GF-D8 (cell line): ENCODE data around the gene NUCKS1.

Experiments
- DNase-seq: peaks from one replicate; lab custom pipeline; 2025; lab: John Stamatoyannopoulos, UW

NUCKS1 gene, protein sequence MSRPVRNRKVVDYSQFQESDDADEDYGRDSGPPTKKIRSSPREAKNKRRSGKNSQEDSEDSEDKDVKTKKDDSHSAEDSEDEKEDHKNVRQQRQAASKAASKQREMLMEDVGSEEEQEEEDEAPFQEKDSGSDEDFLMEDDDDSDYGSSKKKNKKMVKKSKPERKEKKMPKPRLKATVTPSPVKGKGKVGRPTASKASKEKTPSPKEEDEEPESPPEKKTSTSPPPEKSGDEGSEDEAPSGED

GRCh38 chr1:205750138-205751035 is at the start of gene NUCKS1:
TSS of gene NUCKS1 (minus strand) at chr1:205750182. CDS start at chr1:205749973, 209 bp downstream.
- DNase-seq: peak; percentile 98

DNA sequence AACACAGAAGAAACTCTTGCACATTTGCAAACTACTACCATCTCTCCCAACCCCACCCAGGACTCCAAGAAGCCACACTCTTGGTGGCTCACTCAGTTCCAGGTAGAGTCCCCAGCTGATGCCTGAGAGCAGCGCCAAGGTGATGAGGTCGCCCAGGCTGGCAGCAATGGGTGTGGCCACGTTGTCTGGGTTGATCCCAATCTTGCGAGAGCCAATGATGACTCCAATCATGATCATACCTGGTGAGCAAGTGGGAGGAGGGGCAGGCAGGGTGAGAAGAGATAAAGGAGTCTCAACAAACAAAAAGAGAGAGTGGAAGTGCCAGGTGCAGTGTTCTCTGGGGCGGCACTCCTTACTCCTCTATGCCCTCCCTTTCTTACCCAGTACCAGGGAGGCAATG is 48.6 kb upstream of the NUCKS1 start:
- DNase-seq: no peak

GRCh38 chr1:205797168-205797567 is 47.2 kb upstream of the NUCKS1 start:
- no peak for DNase-seq

DNA sequence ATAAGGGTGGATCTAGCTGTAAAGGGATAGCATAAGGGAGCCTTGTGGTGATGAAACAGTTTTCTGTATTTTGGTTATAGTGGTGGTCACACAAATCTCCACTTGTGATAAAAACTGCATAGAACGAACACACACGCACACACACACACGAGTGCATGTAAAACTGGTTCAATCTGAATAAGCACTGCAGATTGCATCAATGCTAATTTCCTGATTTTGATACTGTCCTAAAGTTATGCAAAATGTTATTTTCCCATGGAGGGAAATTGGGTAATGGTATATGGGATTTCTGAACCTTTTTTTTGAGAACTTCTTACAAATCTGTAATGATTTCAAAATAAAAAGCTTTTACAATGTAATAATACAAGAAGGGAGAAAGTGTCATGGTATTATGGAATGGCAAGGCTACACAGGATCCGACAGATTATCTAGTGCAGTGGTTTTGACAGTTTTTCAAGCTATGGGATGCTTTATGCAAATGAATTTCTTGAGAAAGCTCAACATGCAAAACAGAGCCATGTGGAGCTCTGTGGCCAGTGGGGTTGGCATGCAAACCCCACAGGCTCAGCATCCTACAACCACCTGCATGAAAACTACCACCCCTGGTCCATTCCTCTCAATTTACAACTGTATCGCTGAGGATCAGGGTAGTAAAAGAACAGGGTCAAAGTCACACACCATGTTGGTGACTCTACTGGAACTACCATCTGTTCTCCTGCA is 44.2 kb upstream of the NUCKS1 start:
- DNase-seq: no peak

- DNase-seq: no peak
Measured at GRCh38 chr1:205792961-205793673, 43.1 kb upstream of the NUCKS1 start.

- no peak for DNase-seq
Measured at GRCh38 chr1:205792481-205792881, 42.5 kb upstream of the NUCKS1 start.

DNA sequence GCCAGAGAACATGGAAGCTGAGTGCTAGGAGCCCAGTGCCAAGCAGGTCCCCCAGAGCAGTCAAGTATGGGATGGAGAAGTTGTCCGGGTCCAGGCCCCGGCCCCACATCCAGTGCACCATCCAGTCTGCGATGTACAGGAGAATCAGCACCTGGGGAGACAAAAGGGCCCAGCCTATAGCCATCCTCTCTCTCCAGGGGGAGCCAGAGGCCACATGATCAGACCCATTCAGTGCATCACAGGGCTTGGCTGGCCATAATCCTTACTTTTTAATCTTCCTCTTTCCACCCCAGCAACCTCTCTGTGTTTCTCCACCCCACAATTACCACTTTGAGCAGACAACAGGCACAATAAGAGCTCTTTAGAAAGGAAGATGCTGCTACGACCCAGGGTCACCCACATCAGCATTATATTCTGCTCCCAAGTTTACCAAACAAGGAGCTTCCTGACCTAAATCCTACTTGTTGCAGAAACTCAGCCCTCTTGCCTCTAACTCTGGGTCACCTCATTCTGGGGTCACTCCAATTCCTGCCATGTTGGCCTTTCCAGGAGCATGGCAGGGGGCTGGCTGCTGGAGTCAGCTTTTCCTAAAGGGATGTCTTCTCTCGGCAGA is 41.7 kb upstream of the NUCKS1 start:
- DNase-seq: no peak

- DNase-seq: no peak
Measured at GRCh38 chr1:205787287-205787916, 37.4 kb upstream of the NUCKS1 start.

DNA sequence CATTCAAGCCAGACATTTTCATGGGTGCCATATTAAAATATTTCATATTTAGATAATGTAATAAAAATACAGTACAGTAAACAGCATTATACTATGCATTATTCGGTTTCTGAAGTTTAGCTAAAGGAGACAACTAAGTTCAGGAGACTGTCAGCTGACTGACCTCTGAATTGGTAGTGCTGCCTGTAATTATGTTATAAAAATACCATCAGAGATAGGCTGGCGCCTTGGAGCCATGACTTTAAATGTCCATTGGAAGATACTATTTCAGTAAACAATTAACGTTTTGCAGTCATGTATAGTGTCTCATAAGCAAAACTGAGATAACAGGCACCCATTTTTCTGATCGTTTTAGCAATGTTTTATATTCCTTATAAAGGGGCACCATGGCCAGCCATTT is 36.6 kb upstream of the NUCKS1 start:
- no peak for DNase-seq

DNA sequence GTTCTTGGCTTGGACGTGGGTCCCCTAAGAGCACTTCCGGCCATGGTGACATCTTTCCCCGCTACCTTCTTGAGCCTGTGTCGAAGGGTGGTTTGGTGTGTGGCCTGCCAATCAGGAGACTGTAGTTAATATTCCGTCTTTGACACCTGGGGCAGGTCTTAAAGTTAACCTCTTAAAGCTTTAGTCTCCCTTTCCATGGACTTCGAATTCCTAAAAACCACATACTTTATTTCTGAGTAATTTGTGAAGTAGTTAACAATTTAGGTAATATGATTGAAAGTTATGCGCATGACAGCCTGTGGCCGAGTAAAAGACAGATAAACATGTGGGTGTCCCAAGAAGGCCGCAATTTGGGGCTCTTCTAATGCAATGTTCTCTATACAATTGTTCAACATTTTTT is 35.5 kb upstream of the NUCKS1 start:
- no peak for DNase-seq

GRCh38 chr1:205783904-205784303 is 33.9 kb upstream of the NUCKS1 start:
- no peak for DNase-seq

DNA sequence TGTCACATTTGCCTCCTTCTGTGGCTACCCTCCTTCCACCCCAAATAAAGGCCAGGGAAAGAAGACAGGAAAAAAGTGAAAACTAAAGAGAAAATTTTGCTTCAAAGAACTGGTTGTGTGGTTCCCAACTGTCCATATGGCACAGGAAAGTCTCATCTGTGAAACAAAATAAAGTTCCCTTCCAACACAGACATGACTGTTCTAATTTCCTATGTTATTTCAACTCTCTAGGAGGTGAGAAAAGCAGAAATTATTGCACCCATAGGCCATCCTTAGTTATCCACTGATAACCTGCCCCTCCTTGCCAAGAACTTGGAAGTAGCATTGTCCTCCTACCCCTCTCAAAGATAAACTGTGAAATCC is 33.4 kb upstream of the NUCKS1 start:
- no peak for DNase-seq

DNA sequence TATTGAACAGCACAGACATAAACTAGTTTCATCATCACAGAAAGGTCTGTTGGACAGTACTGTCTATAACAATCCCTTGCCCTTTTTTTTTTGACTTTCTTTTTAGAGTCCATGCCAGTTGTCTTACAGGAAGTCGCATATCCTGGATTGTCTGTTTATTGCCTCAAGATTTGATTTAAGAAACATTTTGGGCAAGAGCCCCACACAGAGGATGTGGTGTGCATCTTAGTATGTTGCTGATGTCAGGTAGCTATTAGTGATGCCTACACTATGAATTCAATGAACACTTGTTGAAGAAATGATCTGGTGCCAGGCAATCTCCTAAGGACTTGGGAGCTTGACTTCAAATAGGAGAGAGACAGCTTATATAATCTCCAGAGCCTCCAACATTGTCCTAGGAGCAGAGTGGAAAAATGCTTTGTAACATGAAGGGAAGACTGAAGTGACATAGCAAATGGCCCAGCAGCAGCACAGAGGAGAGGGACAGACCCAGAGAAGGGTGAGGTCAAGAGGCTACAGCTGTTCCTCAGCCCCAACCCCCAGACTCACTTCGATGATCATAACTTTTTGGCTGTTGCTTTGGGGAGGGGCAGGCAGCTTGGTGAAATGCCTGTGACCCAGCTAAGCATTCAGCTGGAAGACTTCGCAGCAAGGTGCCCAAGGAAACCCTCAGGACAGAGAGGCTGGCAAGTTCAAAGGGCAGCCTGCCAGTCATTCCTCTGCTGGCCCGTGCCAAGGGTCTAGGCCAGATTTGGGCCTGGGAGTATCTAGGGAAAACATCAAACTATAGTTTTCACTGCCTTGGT is 32.8 kb upstream of the NUCKS1 start:
- DNase-seq: no peak

- DNase-seq: no peak
Measured at GRCh38 chr1:205780335-205780734, 30.4 kb upstream of the NUCKS1 start.

DNA sequence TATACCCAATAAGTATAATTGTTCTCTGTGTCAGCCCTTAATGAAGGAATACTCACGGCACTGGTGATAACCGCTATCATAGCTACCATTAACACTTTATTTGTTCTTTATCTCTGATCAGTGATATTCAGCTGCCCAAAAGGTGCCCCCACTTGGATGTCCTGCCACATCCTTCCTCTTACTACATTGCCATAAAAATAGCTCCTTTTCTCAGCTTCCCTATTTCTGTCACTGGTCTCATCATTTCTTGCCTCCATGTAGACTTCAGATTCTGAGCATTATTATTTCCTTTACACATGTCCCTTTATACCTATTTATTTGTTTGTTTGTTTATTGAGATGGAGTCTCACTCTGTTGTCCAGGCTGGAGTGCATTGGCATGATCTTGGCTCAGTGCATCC is 28.0 kb upstream of the NUCKS1 start:
- DNase-seq: peak; percentile 62

- DNase-seq: no peak
Measured at GRCh38 chr1:205775717-205776056, 25.7 kb upstream of the NUCKS1 start.

GRCh38 chr1:205775015-205775716 is 25.2 kb upstream of the NUCKS1 start, which contains the start of gene RAB29:
TSS of gene RAB29 (minus strand) at chr1:205775482. CDS start at chr1:205774956, 526 bp downstream.
- peak; percentile 60 for DNase-seq

DNA sequence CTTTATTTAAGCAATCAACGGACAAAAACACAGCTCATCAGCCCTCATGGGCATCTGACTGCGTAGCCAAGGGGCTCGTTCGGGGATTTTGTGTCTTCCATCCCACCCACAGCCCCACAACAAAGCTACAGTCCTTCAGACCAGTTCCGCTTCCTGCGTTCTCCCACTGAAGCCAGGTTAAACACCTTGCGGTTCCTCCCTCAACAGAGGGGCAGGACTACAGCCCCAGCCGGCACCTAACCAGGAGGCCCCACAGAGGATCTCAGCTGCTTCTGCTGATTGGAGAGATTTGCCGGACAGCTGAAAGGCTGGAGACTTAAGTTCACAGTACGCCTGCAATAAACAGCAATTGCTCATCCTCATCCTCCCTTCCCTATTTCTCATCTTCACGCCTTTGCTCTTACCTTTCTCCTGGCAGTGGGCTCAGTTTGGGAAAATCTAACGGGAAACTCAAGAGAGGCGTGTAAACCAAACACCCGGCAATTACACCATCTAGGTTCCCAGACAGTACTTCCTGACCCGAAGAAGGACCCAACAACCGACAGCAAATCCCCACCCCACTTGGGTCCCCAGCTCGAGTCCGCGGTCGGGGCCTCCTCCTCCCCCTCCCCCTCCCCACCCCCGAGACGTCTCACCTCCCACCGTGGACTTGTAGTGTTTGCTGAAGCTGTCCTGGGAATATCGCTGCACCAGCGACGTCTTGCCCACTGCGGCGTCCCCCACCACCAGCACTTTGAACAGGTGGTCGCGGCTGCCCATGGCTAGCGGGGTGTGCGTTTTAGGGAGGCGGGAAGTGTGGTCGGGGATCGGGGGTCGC is 24.4 kb upstream of the NUCKS1 start:
- DNase-seq: no peak

DNA sequence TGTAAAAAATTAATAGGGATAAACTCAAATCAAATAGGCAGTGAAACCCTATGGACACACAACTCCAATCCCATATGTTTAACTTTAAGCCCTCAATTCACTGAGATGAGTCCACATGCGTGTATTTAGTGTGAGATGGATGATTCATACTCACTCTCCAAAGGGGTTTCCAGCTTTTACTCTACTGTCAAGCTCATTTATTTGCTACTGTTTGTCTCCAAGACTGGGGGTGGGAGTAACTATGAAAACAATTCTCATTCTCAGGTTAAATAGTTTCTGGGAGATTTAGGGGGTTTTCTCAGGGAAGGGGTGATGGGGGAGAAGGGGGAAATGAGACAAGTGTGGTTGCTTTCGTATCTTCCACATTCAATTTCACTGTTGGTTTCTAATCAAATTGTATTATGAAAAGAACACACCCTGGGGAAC is 22.6 kb upstream of the NUCKS1 start:
- no peak for DNase-seq
